MCF 10A (cell line): ENCODE results near the gene EFNA2. TPM values are rescaled to one million over a fixed set of nuclear protein-coding genes. Genes with fewer than 3 reads are reported as not detected.
"Not testable (repeated sequence)": the region's sequence is repeated elsewhere in the genome, so short reads cannot be mapped to it uniquely, and the experiment has no call there.

ENCODE experiments used
- BruUV-seq: library from RNA; stranded (reverse); fragments of 400-500 nt; replicated peaks from 2 replicates; lab custom pipeline; 2021; lab: Mats Ljungman, UMichigan
- CTCF ChIA-PET: fragments of 300-600 bp; sonication (Branson Sonifier 250); formaldehyde crosslinking; extraction: SDS; loops from one replicate; lab custom pipeline; 2021; ENCODE audit warnings: antibody characterized with exemption, inconsistent platforms; lab: Yijun Ruan, JAX
- POLR2A ChIA-PET: fragments of 300-600, 350-650 bp; sonication (Branson Sonifier 250); formaldehyde crosslinking; extraction: SDS; loops from one replicate; lab custom pipeline; 2020; ENCODE audit warnings: antibody characterized with exemption, inconsistent platforms; lab: Yijun Ruan, JAX
- DNase-seq: peaks from one replicate; pipeline ENCODE4 v3.0.0-alpha.2; 2018; ENCODE audit not compliant: unreplicated experiment
- H3K27ac Mint-ChIP-seq: one replicate; pipeline ENCODE4 v1.8.0; 2022; ENCODE audit warnings: mild to moderate bottlenecking, low read depth, mixed read lengths; ENCODE audit not compliant: unreplicated experiment
- H3K27me3 Mint-ChIP-seq: one replicate; pipeline ENCODE4 v1.8.0; 2022; ENCODE audit warnings: mixed read lengths; ENCODE audit not compliant: insufficient read depth, unreplicated experiment
- H3K36me3 Mint-ChIP-seq: one replicate; pipeline ENCODE4 v1.8.0; 2022; ENCODE audit warnings: mild to moderate bottlenecking, moderate library complexity, mixed read lengths; ENCODE audit not compliant: insufficient read depth, unreplicated experiment
- H3K4me1 Mint-ChIP-seq: one replicate; pipeline ENCODE4 v1.8.0; 2022; ENCODE audit warnings: mixed read lengths; ENCODE audit not compliant: insufficient read depth, unreplicated experiment
- H3K4me3 Mint-ChIP-seq: one replicate; pipeline ENCODE4 v1.8.0; 2022; ENCODE audit warnings: mild to moderate bottlenecking, moderate library complexity, mixed read lengths; ENCODE audit not compliant: unreplicated experiment
- H3K9me3 Mint-ChIP-seq: one replicate; pipeline ENCODE4 v1.8.0; 2022; ENCODE audit warnings: mixed read lengths; ENCODE audit not compliant: unreplicated experiment
- intact Hi-C: fragments of 100-400 bp; cut with micrococcal nuclease; formaldehyde crosslinking; loops from 2 replicates; pipeline ENCODE4 v1.14.1; 2022
- total RNA-seq: library from RNA; stranded (reverse); gene quantifications from 2 replicates; pipeline ENCODE4 v1.2.3, GENCODE V29; 2022
- TF ChIP-seq, protein P1 (sequence below): fragments of 200-600 bp; IDR thresholded peaks from one replicate; pipeline ENCODE4 v1.8.0; 2022; ENCODE audit warnings: antibody characterized with exemption, mild to moderate bottlenecking; ENCODE audit not compliant: unreplicated experiment

EFNA2 gene
- total RNA-seq, 1 experiment from 2014 or later = not detected

DNA sequence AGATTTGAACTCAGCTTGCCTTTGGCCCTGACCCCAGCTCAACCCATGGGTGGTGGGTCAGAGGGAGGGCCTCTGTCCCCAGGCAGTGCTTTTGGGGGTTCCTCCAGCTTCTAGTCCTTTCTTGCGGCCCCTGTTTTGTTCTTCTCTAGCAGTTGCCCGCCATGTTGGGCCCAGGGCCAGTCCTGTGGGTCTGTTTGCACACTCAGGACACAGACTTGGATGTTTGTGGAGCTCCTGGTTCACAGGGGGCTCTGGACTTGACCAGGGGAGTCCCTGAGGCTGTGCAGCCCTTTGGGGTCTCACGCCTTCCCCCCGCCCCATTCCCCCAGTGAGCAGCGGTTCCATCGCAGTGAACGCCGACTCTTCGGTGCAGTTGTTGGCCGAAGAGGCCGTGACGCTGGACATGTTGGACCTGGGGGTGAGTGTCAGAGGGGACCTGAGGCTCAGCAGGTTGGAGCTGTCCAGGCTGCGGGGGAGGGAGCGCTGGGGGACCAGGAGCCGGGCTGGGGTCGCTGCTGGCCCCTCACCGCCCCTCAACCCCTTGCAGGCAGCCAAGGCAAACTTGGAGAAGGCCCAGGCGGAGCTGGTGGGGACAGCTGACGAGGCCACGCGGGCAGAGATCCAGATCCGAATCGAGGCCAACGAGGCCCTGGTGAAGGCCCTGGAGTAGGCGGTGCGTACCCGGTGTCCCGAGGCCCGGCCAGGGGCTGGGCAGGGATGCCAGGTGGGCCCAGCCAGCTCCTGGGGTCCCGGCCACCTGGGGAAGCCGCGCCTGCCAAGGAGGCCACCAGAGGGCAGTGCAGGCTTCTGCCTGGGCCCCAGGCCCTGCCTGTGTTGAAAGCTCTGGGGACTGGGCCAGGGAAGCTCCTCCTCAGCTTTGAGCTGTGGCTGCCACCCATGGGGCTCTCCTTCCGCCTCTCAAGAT, 41.6 kb upstream of the EFNA2 start:
- POLR2A ChIA-PET = interaction anchor here (0.6 to 8.2 kb wide), 18 partner anchors 9 to 204 kb away, joined by 3 to 240 read pairs (median 6); partner anchors contain the start of genes ABCA7, CIRBP and FAM174C
- H3K4me1 Mint-ChIP-seq = peaks cover 10% of the 10 kb centered on the region
- H3K4me3 Mint-ChIP-seq = peak overlapping the region; percentile 71
- H3K27ac Mint-ChIP-seq = no peak overlapping the region
- no peaks in the 10 kb centered on the region for H3K9me3 Mint-ChIP-seq
- no peaks in the 10 kb centered on the region for H3K27me3 Mint-ChIP-seq
- TF ChIP-seq, protein P1, sequence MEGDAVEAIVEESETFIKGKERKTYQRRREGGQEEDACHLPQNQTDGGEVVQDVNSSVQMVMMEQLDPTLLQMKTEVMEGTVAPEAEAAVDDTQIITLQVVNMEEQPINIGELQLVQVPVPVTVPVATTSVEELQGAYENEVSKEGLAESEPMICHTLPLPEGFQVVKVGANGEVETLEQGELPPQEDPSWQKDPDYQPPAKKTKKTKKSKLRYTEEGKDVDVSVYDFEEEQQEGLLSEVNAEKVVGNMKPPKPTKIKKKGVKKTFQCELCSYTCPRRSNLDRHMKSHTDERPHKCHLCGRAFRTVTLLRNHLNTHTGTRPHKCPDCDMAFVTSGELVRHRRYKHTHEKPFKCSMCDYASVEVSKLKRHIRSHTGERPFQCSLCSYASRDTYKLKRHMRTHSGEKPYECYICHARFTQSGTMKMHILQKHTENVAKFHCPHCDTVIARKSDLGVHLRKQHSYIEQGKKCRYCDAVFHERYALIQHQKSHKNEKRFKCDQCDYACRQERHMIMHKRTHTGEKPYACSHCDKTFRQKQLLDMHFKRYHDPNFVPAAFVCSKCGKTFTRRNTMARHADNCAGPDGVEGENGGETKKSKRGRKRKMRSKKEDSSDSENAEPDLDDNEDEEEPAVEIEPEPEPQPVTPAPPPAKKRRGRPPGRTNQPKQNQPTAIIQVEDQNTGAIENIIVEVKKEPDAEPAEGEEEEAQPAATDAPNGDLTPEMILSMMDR = peak; percentile 98
- H3K36me3 Mint-ChIP-seq = peaks cover 19% of the 10 kb centered on the region
- peak; percentile 88 for DNase-seq
- BruUV-seq = no TSS peak
- intact Hi-C loops = loop anchor here (1.0 kb wide), 1 partner anchor 22 kb away; no protein-coding TSS in a partner anchor
- CTCF ChIA-PET = interaction anchor here (0.5 to 4.7 kb wide), 22 partner anchors 9 to 430 kb away, joined by 3 to 144 read pairs (median 5); partner anchors contain the start of gene CIRBP

DNA sequence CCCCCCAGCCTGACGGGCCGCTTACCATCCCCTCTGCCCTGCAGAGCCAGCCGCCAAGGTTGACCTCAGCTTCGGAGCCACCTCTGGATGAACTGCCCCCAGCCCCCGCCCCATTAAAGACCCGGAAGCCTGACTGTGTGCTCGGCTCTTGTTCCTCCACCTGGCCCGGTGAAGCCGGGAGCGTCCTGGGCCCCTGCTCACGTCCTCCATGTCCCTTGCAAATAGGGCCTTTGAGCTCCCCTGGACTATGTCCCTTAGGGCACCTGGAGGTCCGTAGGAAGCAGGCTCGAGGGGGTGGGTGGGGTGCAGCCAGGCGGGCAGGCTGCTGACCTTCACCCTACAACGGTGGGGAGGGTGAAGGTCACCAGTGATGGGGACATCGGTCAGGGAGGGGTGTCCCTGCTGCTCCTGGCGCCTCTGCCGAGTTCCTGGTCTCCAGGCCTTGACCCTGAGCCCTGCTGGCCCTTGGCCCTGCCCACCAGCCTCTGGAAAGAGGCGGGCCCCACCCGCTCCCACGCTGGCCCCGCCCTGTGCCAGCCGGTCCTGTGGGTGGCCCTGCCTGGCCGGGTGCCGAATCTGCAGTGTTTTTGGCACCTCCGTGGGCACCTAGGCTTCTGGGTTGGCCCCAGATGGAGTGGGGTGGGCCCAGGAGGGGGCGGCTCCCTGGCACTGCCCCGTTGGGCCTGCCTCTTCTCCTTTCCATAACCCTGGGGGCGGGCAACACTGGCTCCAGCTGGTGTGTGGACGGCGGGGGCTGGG, 40.8 kb upstream of the EFNA2 start:
- POLR2A ChIA-PET = interaction anchor here (0.6 to 8.2 kb wide), 16 partner anchors 8 to 205 kb away, joined by 3 to 240 read pairs (median 6); partner anchors contain the start of genes ABCA7, CIRBP and FAM174C
- peak overlapping the region; percentile 70 for H3K4me3 Mint-ChIP-seq
- no TSS peak for BruUV-seq
- peak; percentile 51 for DNase-seq
- TF ChIP-seq, protein P1 = no peak
- H3K4me1 Mint-ChIP-seq = peaks cover 10% of the 10 kb centered on the region
- no peaks in the 10 kb centered on the region for H3K27me3 Mint-ChIP-seq
- CTCF ChIA-PET = interaction anchor here (0.6 to 4.7 kb wide), 15 partner anchors 8 to 692 kb away, joined by 3 to 144 read pairs (median 5); partner anchors contain the start of gene CIRBP
- intact Hi-C loops = loop anchor here (1.0 kb wide), 1 partner anchor 21 kb away; no protein-coding TSS in a partner anchor
- H3K36me3 Mint-ChIP-seq = peaks cover 25% of the 10 kb centered on the region
- H3K27ac Mint-ChIP-seq = no peak overlapping the region
- H3K9me3 Mint-ChIP-seq = no peaks in the 10 kb centered on the region

DNA sequence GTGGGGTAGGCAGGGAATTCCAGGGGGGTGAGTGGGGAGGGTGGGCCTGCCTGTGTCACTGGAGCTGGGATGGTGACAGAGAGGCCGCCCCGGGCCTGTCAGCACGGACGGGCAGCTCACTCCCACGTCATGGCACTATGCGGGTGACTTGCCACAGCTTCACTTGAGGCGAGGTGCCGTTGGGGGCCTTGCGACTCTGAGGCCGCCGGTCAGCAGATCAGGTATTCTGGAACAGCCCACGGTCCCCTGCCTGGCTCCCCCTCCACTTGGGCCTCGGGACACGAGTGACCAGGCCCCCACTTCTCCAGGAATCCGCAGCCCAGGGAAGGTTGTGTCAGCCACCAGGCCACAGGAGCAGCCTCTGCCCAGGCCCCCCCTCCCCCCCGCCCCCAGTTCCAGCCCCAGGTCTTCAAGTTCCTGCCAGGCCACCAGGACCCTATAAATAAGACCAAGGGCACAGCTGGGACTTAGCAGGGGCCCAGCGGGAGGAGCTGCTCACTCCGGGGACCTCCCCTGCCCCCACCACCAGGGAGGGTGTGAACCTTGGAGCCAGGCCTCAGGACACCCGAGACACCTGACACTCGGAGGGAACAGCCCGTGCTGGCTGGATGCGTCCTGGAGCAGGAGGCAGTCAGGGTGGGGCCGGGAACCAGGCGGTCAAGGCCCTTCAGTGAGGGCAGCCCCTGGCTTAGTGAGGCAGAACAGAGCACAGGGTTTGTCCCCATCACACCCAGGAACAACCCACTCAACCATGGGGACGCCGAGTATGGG, 40.0 kb upstream of the EFNA2 start:
- peaks cover 10% of the 10 kb centered on the region for H3K4me1 Mint-ChIP-seq
- no peak overlapping the region for H3K27ac Mint-ChIP-seq
- TF ChIP-seq, protein P1 = no peak
- ChIA-PET POLR2A (interaction anchor here (0.6 to 8.2 kb wide), 4 partner anchors 16 to 143 kb away, joined by 3 to 240 read pairs (median 22); partner anchors contain the start of genes CIRBP and FAM174C), CTCF (interaction anchor here (0.6 to 4.7 kb wide), 4 partner anchors 17 to 691 kb away, joined by 3 to 144 read pairs (median 22); partner anchors contain the start of gene CIRBP)
- no peaks in the 10 kb centered on the region for H3K9me3 Mint-ChIP-seq
- BruUV-seq = no TSS peak
- intact Hi-C loops = no loop called here
- H3K27me3 Mint-ChIP-seq = no peaks in the 10 kb centered on the region
- no peak for DNase-seq
- H3K36me3 Mint-ChIP-seq = peaks cover 27% of the 10 kb centered on the region
- H3K4me3 Mint-ChIP-seq = no peak overlapping the region

DNA sequence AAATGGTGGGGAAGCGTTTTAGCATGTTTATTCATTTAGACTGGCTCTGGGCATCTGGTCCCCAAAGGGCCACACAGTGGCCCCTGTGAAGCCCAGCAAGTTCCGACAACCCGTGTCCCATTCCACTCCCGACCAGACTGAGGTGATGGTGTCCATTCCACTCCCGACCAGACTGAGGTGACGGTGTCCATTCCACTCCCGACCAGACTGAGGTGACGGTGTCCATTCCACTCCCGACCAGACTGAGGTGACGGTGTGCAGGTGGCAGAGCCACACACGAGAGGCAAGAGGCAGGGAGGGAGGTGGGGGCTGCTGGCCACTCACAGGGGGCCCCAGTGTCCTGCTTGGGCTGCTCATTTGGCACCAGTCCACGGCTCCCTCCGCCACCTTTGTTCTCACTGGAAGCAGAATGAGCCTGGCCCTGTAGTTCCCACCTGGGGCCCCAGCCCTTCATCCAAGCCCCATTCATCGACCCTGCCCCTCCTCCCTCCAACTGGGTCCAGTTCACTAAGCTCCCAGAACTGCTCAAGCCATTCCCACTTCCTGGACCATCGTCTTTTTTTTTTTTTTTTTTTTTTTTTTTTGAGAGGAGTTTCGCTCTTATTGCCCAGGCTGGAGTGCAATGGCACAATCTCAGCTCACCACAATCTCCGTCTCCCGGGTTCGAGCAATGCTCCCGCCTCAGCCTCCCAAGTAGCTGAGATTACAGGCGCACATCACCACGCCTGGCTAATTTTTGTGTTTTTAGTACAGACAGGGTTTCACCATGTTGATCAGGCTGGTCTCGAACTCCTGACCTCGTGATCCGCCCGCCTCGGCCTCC, 39.2 kb upstream of the EFNA2 start:
- H3K27ac Mint-ChIP-seq, H3K4me1 Mint-ChIP-seq, H3K27me3 Mint-ChIP-seq, intact Hi-C loops, H3K4me3 Mint-ChIP-seq, H3K9me3 Mint-ChIP-seq, BruUV-seq, DNase-seq: not testable (repeated sequence)
- ChIA-PET CTCF (interaction anchor here (0.6 to 4.7 kb wide), 3 partner anchors 12 to 606 kb away, joined by 3 to 144 read pairs (median 3); partner anchors contain the start of gene CIRBP), POLR2A (interaction anchor here (1.4 to 8.2 kb wide), 2 partner anchors 21 to 37 kb away, joined by 3 to 240 read pairs; partner anchors contain the start of gene CIRBP)
- H3K36me3 Mint-ChIP-seq = peaks cover 32% of the 10 kb centered on the region
